Tibial nerve (tissue), 4 donors: ENCODE data around the gene SLC48A1. TPM values are rescaled to one million over a fixed set of nuclear protein-coding genes. Genes with fewer than 3 reads are reported as not detected.

Source experiments
- DNase-seq, 2 donors: peaks; one replicate each; pipeline ENCODE4 v3.0.0-alpha.2; 2019; ENCODE audit warnings: low spot score in 2 of 2
- H3K27ac ChIP-seq, 4 donors: fragments of 200-600 bp; sonication (generic) in 3 of 4; one replicate each; pipeline ENCODE4 v1.5.1; 2017 to 2019; ENCODE audit warnings: mild to moderate bottlenecking in 1 of 4
- H3K27me3 ChIP-seq, 2 donors: fragments of 200-600 bp; sonication (generic) in 1 of 2; one replicate each; pipeline versions ENCODE4 v1.5.1 to v1.6.0; 2017 to 2019
- H3K36me3 ChIP-seq, 3 donors: fragments of 200-600 bp; sonication (generic); one replicate each; pipeline ENCODE4 v1.5.1; 2018 to 2019
- H3K4me1 ChIP-seq, 4 donors: fragments of 200-600 bp; sonication (generic) in 3 of 4; one replicate each; pipeline ENCODE4 v1.5.1; 2017 to 2019
- H3K4me3 ChIP-seq, 4 donors: fragments of 200-600 bp; sonication (generic) in 3 of 4; one replicate each; pipeline ENCODE4 v1.5.1; 2017 to 2019; ENCODE audit warnings: mild to moderate bottlenecking in 1 of 4, moderate library complexity in 1 of 4
- H3K9me3 ChIP-seq, 4 donors: fragments of 200-600 bp; sonication (generic) in 3 of 4; one replicate each; pipeline ENCODE4 v1.5.1; 2017 to 2019
- CTCF ChIP-seq, 5 experiments: fragments of 200-600 bp in 3 of 5; fragments of 450-650 bp in 2 of 5; sonication (generic) in 3 of 5; IDR thresholded peaks; one replicate each; pipeline ENCODE4 v1.5.1; 2016 to 2019; ENCODE audit warnings: antibody characterized with exemption in 5 of 5, mild to moderate bottlenecking in 3 of 5, moderate library complexity in 2 of 5
- EP300 ChIP-seq, 2 donors: sonication (generic); formaldehyde crosslinking; IDR thresholded peaks; one replicate each; pipeline ENCODE4 v1.6.1; 2017; ENCODE audit warnings: antibody characterized with exemption in 2 of 2, mild to moderate bottlenecking in 1 of 2
- POLR2A ChIP-seq, 2 donors: fragments of 450-650 bp; IDR thresholded peaks; one replicate each; pipeline ENCODE4 v1.6.1; 2017; ENCODE audit warnings: antibody characterized with exemption in 2 of 2, mild to moderate bottlenecking in 2 of 2, moderate library complexity in 2 of 2
- WGBS, 2 donors: methylation state at CpG; one replicate each; pipeline ENCODE4 v1.1.5; 2018; 5-methylcytosine and 5-hydroxymethylcytosine counted together
- total RNA-seq, 4 donors: library from RNA; depleted of rRNA; stranded (reverse); fragments of >200 nt; gene quantifications; one replicate each; pipeline ENCODE4 v1.1.0, GENCODE V29; 2016

SLC48A1 gene
- total RNA-seq, 4 donors from 2014 or later = 24.6 to 37.9 (median 33.8) TPM

GRCh38 chr12:47783024-47783755 is 10.2 kb downstream of the SLC48A1 start:
- WGBS, 2 donors = 51 to 62% methylated on average over 14 to 16 of the region's 17 CpGs
- TF ChIP-seq EP300 (IDR thresholded peaks at IDR 0.05) (no peak), CTCF (IDR thresholded peaks at IDR 0.05) (no peak), POLR2A (IDR thresholded peaks at IDR 0.05) (no peak)
- H3K27ac ChIP-seq = peak overlapping the region; percentile 1 to 86 (median 54)

DNA sequence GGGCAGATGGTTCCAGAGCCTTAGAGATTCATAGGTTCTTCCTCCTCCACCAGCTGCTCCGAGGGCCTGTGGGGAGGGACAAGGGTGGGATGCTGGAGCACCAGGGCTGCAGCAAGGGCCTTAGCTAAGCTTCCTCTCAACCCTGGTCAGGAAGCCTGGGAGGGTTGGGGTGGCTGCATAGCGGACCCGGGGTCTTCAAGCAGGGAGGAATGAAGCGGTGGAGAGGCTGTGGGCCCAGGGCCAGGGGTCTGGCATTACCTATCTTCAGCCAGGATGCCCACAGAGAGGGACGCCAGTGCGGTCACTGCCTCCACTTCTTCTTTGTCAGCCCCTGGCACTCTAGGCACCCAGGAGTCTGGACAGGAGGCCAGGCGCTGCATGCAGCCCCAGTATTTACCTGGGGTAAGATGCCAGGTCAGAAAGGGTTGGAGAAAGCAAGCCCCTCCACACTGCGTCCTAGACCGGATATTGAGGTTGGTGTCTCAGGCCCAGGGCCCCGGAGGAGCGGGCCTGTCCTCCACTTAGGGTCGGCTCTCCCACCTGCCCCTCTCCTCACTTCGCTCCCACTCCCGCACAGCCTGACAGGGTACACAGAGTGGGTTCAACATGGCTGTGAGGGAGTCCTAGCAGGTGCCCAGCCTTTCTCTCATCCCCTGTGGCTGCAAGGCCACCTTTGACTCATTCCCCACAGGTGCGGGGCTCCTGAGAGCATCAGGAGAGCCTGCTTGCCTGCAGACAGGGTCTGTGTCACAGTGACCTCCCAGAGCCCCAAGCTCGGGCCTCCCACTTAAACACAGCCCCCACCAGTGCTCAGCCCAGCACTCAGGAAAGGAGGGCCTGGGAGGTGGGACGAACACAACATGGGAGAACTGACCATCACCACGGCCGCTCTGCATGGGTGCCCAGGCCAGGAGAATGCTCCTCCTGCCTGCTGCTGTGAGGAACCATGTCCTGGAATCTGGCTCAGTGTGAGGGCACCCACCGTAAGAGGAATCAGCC is 11.1 kb downstream of the SLC48A1 start:
- no peak for DNase-seq
- Histone ChIP-seq H3K4me1 (peaks cover 0 to 54% (median 9%) of the 10 kb centered on the region in 4 donors), H3K4me3 (no peak overlapping the region), H3K9me3 (no peaks in the 10 kb centered on the region), H3K27ac (peak overlapping the region in 2 of 4 donors; percentile 77 to 86), H3K36me3 (peaks cover 4 to 87% (median 30%) of the 10 kb centered on the region in 3 donors), H3K27me3 (no peaks in the 10 kb centered on the region)
- WGBS, 2 donors = 76 to 85% methylated on average over 20 of the region's 20 CpGs
- TF ChIP-seq POLR2A (IDR thresholded peaks at IDR 0.05) = no peak
- no peak for TF ChIP-seq CTCF (IDR thresholded peaks at IDR 0.05)
- TF ChIP-seq EP300 (IDR thresholded peaks at IDR 0.05) = no peak

More at GRCh38 chr12:47783024-47783755, 10.2 kb downstream of the SLC48A1 start:
- Histone ChIP-seq H3K27me3 (no peaks in the 10 kb centered on the region), H3K4me1 (peaks cover 0 to 63% (median 17%) of the 10 kb centered on the region in 4 donors), H3K9me3 (no peaks in the 10 kb centered on the region), H3K36me3 (peaks cover 4 to 78% (median 20%) of the 10 kb centered on the region in 3 donors), H3K4me3 (no peak overlapping the region)
- DNase-seq = no peak

- H3K4me3 ChIP-seq = no peak overlapping the region
- peak in 1 of 2 donors; percentile 43 for DNase-seq
- H3K27me3 ChIP-seq = no peaks in the 10 kb centered on the region
- H3K27ac ChIP-seq = peak overlapping the region in 3 of 4 donors; percentile 2 to 86 (median 77)
- TF ChIP-seq EP300 (IDR thresholded peaks at IDR 0.05) = peak in 1 of 2 donors; percentile 39
- TF ChIP-seq POLR2A (IDR thresholded peaks at IDR 0.05) = no peak
- TF ChIP-seq CTCF (IDR thresholded peaks at IDR 0.05) = no peak
- 82 to 88% methylated on average over 12 to 13 of the region's 15 CpGs for WGBS, 2 donors
- H3K9me3 ChIP-seq = no peaks in the 10 kb centered on the region
- H3K36me3 ChIP-seq = peaks cover 4 to 95% (median 39%) of the 10 kb centered on the region in 3 donors
- peaks cover 0 to 44% (median 8%) of the 10 kb centered on the region in 4 donors for H3K4me1 ChIP-seq
These were observed 12.2 kb downstream of the SLC48A1 start for GRCh38 chr12:47785036-47785886.

- H3K36me3 ChIP-seq = peaks cover 4 to 98% (median 46%) of the 10 kb centered on the region in 3 donors
- TF ChIP-seq CTCF (IDR thresholded peaks at IDR 0.05) (no peak), EP300 (IDR thresholded peaks at IDR 0.05) (no peak), POLR2A (IDR thresholded peaks at IDR 0.05) (no peak)
- H3K9me3 ChIP-seq = no peaks in the 10 kb centered on the region
- DNase-seq = no peak
- WGBS, 2 donors = 69 to 74% methylated on average over 10 to 11 of the region's 11 CpGs
- H3K4me3 ChIP-seq = no peak overlapping the region
- no peaks in the 10 kb centered on the region for H3K27me3 ChIP-seq
- peaks cover 0 to 44% (median 8%) of the 10 kb centered on the region in 4 donors for H3K4me1 ChIP-seq
- peak overlapping the region; percentile 30 to 86 (median 66) for H3K27ac ChIP-seq
These were observed 13.0 kb downstream of the SLC48A1 start for GRCh38 chr12:47785887-47786661.
